ENCODE results near the gene MOB3A.

Gene MOB3A

DNA sequence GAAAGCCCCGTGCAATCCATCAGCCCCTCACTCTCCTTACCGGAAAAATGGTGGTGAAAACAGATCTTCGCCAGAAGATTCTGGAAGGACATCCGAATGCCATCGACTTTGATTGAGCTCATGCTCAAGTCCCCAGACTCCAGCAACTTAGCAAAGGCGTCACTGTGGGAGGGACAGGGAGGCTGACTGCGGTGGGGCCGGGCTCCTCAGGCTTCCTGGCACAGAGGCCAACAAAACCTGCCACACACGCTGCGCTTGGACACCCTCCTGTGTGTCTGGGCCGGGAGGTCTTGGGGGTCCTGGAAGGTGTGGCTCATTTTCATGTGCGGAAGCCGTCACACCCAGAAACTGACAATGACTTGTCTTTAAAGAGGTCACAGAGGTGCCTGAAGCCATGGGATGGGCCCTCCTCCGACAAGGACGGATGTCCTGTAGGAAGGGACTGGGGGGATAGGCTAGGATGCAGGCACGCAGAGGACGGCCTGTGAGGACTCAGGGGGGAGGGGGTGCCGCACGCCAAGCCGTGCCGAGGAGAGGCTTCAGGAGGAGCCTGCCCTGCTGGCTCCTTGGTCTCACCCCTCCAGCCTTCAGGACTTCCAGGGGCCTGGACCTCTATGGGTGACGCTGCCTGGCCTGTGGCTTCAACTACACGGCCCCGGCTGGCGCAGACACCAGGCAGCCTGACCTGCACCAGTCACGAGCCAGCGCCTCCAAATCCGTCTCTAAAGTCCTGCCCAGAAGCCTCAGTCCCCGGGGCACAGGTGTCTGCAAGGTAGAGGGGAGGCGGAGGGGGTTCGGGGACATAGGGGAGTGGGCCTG lies 13.1 kb upstream of the MOB3A start:
- H3K4me3 ChIP-seq (ENCODE audit: low read depth, low read length): no peak overlapping the region
- DNase-seq (ENCODE audit: low read depth): no peak
- no peak for TF ChIP-seq CTCF (IDR thresholded peaks at IDR 0.05; ENCODE audit: low read depth, low read length)
- TF ChIP-seq MYC (IDR thresholded peaks at IDR 0.05; ENCODE audit: low read depth, low read length): no peak
- TF ChIP-seq, protein P1, sequence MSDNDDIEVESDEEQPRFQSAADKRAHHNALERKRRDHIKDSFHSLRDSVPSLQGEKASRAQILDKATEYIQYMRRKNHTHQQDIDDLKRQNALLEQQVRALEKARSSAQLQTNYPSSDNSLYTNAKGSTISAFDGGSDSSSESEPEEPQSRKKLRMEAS (IDR thresholded peaks at IDR 0.05; ENCODE audit: low read depth, low read length): no peak
- no peak for TF ChIP-seq POLR2A (IDR thresholded peaks at IDR 0.05; ENCODE audit: extremely low read depth, insufficient read length)

- TF ChIP-seq POLR2A (IDR thresholded peaks at IDR 0.05; ENCODE audit: extremely low read depth, insufficient read length) (no peak), CTCF (IDR thresholded peaks at IDR 0.05; ENCODE audit: low read depth, low read length) (no peak), MYC (IDR thresholded peaks at IDR 0.05; ENCODE audit: low read depth, low read length) (no peak)
- TF ChIP-seq, protein P1 (IDR thresholded peaks at IDR 0.05; ENCODE audit: low read depth, low read length): no peak
- H3K4me3 ChIP-seq (ENCODE audit: low read depth, low read length): no peak overlapping the region
- no peak for DNase-seq (ENCODE audit: low read depth)
Measured at GRCh38 chr19:2108251-2109016, 12.3 kb upstream of the MOB3A start.

GRCh38 chr19:2103045-2103707 lies 7.0 kb upstream of the MOB3A start:
- DNase-seq (ENCODE audit: low read depth): no peak
- H3K4me3 ChIP-seq (ENCODE audit: low read depth, low read length): no peak overlapping the region
- no peak for TF ChIP-seq POLR2A (IDR thresholded peaks at IDR 0.05; ENCODE audit: extremely low read depth, insufficient read length)
- no peak for TF ChIP-seq MYC (IDR thresholded peaks at IDR 0.05; ENCODE audit: low read depth, low read length)
- no peak for TF ChIP-seq CTCF (IDR thresholded peaks at IDR 0.05; ENCODE audit: low read depth, low read length)
- TF ChIP-seq, protein P1 (IDR thresholded peaks at IDR 0.05; ENCODE audit: low read depth, low read length): no peak

- no peak overlapping the region for H3K4me3 ChIP-seq (ENCODE audit: low read depth, low read length)
- TF ChIP-seq CTCF (IDR thresholded peaks at IDR 0.05; ENCODE audit: low read depth, low read length) (no peak), POLR2A (IDR thresholded peaks at IDR 0.05; ENCODE audit: extremely low read depth, insufficient read length) (no peak), MYC (IDR thresholded peaks at IDR 0.05; ENCODE audit: low read depth, low read length) (no peak)
- TF ChIP-seq, protein P1 (IDR thresholded peaks at IDR 0.05; ENCODE audit: low read depth, low read length): no peak
- DNase-seq (ENCODE audit: low read depth): no peak
Measured at GRCh38 chr19:2101417-2102335, 5.5 kb upstream of the MOB3A start.

GRCh38 chr19:2100719-2101061 lies 4.6 kb upstream of the MOB3A start:
- TF ChIP-seq POLR2A (IDR thresholded peaks at IDR 0.05; ENCODE audit: extremely low read depth, insufficient read length): no peak
- TF ChIP-seq CTCF (IDR thresholded peaks at IDR 0.05; ENCODE audit: low read depth, low read length): no peak
- TF ChIP-seq MYC (IDR thresholded peaks at IDR 0.05; ENCODE audit: low read depth, low read length): no peak
- TF ChIP-seq, protein P1 (IDR thresholded peaks at IDR 0.05; ENCODE audit: low read depth, low read length): no peak
- no peak for DNase-seq (ENCODE audit: low read depth)
- H3K4me3 ChIP-seq (ENCODE audit: low read depth, low read length): no peak overlapping the region

All from NB4 (cell line).